Endothelial cell of umbilical vein (primary cell): ENCODE measurements around the gene POLR1D.

Experiments used
- CTCF ChIP-seq, 2 donors: IDR thresholded peaks; 1 replicate in 1 of 2; 2 replicates in 1 of 2; pipeline ENCODE4 v1.5.1; 2011; ENCODE audit warnings: low read length in 2 of 2, mild to moderate bottlenecking in 2 of 2, moderate library complexity in 2 of 2, control low read depth in 1 of 2, inconsistent platforms in 1 of 2, low read depth in 1 of 2; ENCODE audit not compliant: insufficient read depth in 1 of 2; ENCODE audit errors: extremely low read depth in 1 of 2
- EZH2 ChIP-seq: IDR thresholded peaks from 2 replicates; pipeline ENCODE4 v1.6.1; 2012; ENCODE audit warnings: borderline replicate concordance, low read depth, mild to moderate bottlenecking, moderate library complexity, low read length, inconsistent platforms; ENCODE audit not compliant: severe bottlenecking
- FOS ChIP-seq: IDR thresholded peaks from 2 replicates; pipeline ENCODE4 v1.6.1; 2011; ENCODE audit warnings: mild to moderate bottlenecking, low read length, moderate library complexity, borderline replicate concordance; ENCODE audit not compliant: insufficient read depth
- GATA2 ChIP-seq: IDR thresholded peaks from 2 replicates; pipeline ENCODE4 v1.7.0; 2011; ENCODE audit warnings: low read depth, mild to moderate bottlenecking, moderate library complexity, mixed read lengths, low read length; ENCODE audit not compliant: insufficient read length, insufficient read depth
- MAX ChIP-seq: IDR thresholded peaks from 2 replicates; pipeline ENCODE4 v1.6.1; 2011; ENCODE audit not compliant: insufficient read depth, insufficient read length
- MYC ChIP-seq: IDR thresholded peaks from one replicate; pipeline ENCODE4 v1.6.1; 2011; ENCODE audit warnings: mild to moderate bottlenecking, low read depth, low read length
- POLR2A ChIP-seq: IDR thresholded peaks from 2 replicates; pipeline ENCODE4 v1.6.1; 2012; ENCODE audit warnings: low read depth, mild to moderate bottlenecking, control low read depth, low read length
- POLR2AphosphoS5 ChIP-seq: IDR thresholded peaks from 2 replicates; pipeline ENCODE4 v1.6.1; 2012; ENCODE audit warnings: low read depth, mild to moderate bottlenecking, control low read depth, low read length, moderate library complexity; ENCODE audit not compliant: insufficient read depth

GRCh38 chr13:27660511-27660910, 38.8 kb downstream of the POLR1D start:
- TF ChIP-seq MAX (no peak), CTCF (IDR thresholded peaks at IDR 0.05; ENCODE audit: extremely low read depth in 1 of 2, insufficient read depth in 1 of 2, low read depth in 1 of 2, low read length in 2 of 2) (no peak), POLR2AphosphoS5 (no peak), POLR2A (no peak), EZH2 (no peak), GATA2 (no peak), MYC (no peak), FOS (no peak)
